ENCODE measurements around the gene PROSER1.
"Not testable (repeated sequence)": the region's sequence is repeated elsewhere in the genome, so short reads cannot be mapped to it uniquely, and the experiment has no call there.

GRCh38 chr13:39006371-39007111 is 31.3 kb downstream of the PROSER1 start:
- not testable (repeated sequence) for TF ChIP-seq ZNF274 (IDR thresholded peaks at IDR 0.05; ENCODE audit: low read depth, low read length); YY1 (IDR thresholded peaks at IDR 0.05; ENCODE audit: insufficient read depth, insufficient read length); SUZ12 (IDR thresholded peaks at IDR 0.05; ENCODE audit: extremely low read depth, insufficient read depth, insufficient read length)
